GM19351 (cell line): ENCODE measurements around the gene VPS9D1.
"Not testable (repeated sequence)": the region's sequence is repeated elsewhere in the genome, so short reads cannot be mapped to it uniquely, and the experiment has no call there.

Experiments used
- ATAC-seq: cut with Tn5 transposase; IDR thresholded peaks from one replicate; pipeline ENCODE4 v1.9.1; 2021; ENCODE audit warnings: mild to moderate bottlenecking, moderate library complexity; ENCODE audit not compliant: unreplicated experiment

The VPS9D1 gene

DNA sequence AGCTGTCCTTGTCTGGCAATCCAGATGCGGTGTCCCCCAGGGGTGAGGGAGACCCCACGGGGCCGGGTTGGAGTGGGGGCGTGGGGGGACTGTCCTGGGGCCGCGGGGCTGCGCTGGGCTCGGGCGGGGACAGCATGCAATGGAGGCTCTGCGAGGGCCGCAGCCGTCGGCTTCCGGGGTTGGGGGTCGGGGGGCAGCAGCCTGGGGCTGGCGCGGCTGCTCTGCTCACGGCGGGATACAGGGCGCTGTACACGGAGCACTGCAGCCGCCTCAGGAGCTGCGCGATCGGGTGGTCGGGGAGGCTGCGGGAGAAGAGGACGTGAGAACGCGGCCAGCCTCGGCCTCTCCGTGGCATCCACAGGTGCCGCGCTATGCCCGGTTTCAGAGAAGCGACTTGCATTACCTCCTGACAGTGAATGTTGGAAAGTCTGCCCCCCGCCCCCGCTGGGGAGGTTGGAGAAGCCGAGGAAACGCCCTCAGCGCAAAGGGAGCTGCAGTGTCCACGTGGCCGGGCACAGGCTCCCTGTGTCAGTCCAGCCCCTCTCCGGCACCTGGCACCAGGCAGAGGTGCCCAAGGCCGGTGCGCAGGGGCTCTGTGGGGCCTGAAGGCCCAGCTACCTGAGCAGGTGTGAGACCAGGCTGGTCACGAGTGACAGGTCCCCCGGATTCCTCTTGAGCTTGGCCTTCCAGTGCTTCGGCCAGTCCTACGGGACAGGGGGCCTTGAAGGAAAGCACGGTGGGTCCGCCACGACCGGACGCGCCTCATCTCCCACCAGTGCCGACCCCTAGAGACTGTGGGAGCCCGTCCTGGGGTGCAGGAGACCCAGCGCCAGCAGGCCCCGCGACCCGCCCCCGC lies 9.8 kb downstream of the VPS9D1 start:
- no peak for ATAC-seq

GRCh38 chr16:89709716-89710432 lies 10.8 kb downstream of the VPS9D1 start:
- ATAC-seq: no peak

GRCh38 chr16:89709166-89709565 lies 11.5 kb downstream of the VPS9D1 start:
- ATAC-seq: no peak

- no peak for ATAC-seq
Observed at GRCh38 chr16:89708481-89708931, 12.2 kb downstream of the VPS9D1 start.

GRCh38 chr16:89707695-89708094 lies 13.0 kb downstream of the VPS9D1 start:
- no peak for ATAC-seq

- no peak for ATAC-seq
Observed at GRCh38 chr16:89706518-89707260, 14.0 kb downstream of the VPS9D1 start.

DNA sequence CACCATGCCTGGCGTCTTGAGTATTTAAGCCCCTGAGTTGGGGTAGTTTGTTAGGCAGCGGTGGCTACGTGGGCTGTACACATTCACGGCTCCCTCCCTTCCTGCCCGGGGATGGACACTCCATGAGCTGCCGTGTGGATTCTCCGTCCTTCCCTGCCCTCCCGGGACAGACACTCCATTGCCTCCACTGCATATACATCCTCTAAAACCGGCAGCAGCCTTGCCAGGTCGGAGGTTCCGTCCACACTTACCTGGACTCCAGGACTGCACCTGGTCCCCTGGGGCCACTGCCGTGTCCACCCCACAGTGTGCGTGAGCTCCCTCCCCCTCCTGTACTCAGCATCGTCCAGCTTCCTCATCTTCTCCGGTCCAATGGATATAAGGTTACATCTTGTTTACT lies 15.7 kb downstream of the VPS9D1 start:
- no peak for ATAC-seq

- ATAC-seq: no peak
Observed at GRCh38 chr16:89704281-89704680, 16.4 kb downstream of the VPS9D1 start.

GRCh38 chr16:89701425-89702406 lies 19.0 kb downstream of the VPS9D1 start, which contains the start of gene SPATA2L:
Gene SPATA2L, minus strand, starts transcription at chr16:89701705. Its CDS starts 473 bp downstream, at chr16:89701232.
- ATAC-seq: peak; percentile 60

- ATAC-seq: no peak
Observed at GRCh38 chr16:89700649-89701424, 19.9 kb downstream of the VPS9D1 start.

DNA sequence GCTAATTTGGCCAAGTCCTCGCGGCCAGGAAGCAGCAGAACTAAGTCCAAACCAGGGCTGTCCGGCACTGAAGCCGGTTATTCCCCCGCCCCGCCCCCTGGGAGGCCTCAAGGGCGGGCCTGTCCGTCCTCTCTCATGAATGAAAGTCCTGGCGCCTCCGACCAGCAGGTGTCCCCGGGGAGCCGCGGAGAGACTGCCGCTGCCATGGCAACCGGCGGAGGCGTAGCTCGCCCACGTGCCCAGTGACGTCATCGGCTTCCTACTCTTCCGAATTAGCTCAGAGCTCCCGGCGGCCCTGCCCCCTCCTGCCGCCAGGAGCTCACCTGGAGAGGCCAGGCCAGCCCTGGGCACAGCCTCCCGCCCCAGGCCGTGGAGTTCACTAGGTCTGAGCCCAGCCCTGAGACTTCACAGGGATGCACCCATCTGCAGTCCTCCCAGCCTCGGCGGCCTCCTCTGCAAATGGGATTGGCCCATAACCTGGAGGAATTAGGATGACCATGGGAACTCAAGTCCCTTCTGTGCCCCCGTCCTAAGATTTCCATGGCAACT lies 20.5 kb downstream of the VPS9D1 start:
- ATAC-seq: peak; percentile 49

DNA sequence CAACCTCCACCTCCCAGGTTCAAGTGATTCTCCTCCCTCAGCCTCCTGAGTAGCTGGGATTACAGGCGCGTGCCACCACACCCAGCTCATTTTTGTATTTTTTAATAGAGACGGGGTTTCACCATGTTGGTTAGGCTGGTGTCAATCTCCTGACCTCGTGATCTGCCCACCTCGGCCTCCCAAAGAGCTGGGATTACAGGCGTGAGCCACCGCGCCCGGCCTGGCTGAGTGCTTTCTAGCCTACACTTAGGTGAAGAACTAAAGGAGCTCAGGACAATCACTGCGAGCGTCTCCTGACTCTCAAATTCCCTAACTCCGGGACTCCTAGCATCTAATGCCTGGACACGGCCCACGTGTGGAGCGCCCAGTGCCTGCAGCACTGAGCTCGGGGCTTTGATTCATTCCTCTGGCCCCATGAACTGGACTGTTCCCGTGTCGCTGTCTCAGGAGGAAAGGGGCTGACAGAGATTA lies 21.0 kb downstream of the VPS9D1 start:
- ATAC-seq: not testable (repeated sequence)

DNA sequence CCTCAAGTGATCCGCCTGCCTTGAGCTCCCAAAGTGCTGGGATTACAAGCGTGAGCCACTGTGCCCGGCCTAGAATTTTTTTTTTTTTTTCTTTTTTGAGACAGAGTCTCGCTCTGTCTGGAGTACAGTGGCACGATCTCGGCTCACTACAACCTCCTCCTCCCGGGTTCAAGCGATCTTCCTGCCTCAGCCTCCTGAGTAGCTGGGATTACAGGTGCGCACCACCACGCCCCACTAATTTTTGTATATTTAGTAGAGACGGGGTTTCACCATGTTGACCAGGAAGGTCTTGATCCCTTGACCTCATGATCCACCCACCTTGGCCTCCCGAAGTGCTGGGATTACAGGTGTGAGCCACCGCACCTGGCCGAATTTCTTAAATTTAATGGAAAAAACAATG lies 22.0 kb downstream of the VPS9D1 start:
- ATAC-seq: not testable (repeated sequence)

DNA sequence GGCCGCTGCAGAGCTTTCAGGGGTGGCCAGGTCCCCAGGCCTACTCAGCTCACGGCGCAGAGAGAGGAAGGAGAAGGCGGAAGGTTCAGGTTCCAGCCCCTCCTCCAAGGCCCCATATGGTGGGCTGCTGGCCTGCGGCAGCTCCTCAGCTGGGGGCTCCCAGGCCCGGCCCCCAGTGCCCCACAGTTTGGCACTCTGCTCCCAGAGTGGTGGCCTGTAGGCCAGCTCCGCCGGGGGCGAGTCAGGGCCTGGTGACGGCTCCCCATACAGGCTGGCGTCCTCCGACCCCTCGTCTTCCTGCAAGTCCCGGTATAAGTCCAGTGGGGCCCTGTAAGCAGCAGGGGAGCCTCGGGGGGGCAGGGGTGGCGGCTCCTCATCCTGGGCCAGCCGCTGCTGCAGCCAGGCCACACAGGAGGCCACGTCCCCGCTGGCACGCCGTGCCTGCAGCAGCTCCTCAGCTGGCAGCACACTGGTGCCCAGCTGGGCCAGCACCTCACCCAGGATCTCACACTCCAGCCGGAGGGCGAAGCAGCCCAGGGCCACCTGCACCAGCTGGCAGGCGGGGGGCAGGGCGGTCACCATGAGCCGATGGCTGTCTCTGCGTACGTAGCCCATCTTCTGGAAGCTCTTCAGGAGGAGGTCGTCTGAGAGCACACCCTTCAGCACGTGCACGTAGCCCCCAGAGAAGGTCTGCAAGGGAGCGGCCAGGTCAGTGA lies 22.9 kb downstream of the VPS9D1 start:
- ATAC-seq: no peak

GRCh38 chr16:89697161-89697615 lies 23.5 kb downstream of the VPS9D1 start:
- no peak for ATAC-seq

DNA sequence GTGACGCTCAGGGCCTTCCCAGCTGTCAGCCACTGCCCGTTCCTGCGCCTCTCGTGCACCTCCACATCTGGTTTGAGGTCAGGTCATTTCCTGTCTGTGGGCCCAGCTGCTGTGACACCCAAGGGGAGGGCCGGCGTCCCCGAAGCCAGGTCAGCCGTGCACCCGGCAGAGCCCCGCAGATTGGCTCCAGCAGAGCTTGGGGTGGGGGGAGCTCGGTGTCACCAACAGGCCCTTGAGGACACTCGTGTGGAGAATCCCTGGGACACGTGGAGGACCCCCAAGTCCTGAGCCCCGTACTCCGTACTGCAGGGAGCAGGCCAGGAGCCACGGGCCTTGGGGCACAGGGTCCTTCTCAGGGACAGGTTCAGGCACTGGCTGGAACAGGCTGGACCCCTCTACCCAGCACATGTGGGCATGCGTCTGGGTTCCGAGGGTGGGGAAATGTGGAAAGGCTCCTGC lies 24.0 kb downstream of the VPS9D1 start:
- ATAC-seq: no peak

GRCh38 chr16:89695875-89696669 lies 24.6 kb downstream of the VPS9D1 start:
- no peak for ATAC-seq
